K562 (cell line): ENCODE results near the gene CAPN8. TPM values are rescaled to one million over a fixed set of nuclear protein-coding genes. Genes with fewer than 3 reads are reported as not detected.

Experiments
- CEBPG ChIP-seq, 3 experiments: fragments of 200-800 bp in 1 of 3; sonication (Bioruptor generic) in 1 of 3; sonication (generic) in 1 of 3; formaldehyde crosslinking in 1 of 3; IDR thresholded peaks in 2 of 3; conservative IDR thresholded peaks in 1 of 3; 2 replicates each; pipeline versions ENCODE4 v1.6.1 to v1.8.0; 2016 to 2022; ENCODE audit warnings: missing compliant biosample characterization in 2 of 3, missing genetic modification characterization in 2 of 3, mild to moderate bottlenecking in 1 of 3, missing genetic modification reagents in 1 of 3
- FOXK2 ChIP-seq, 2 experiments: fragments of 450-650 bp; IDR thresholded peaks in 1 of 2; conservative IDR thresholded peaks in 1 of 2; 2 replicates each; pipeline ENCODE4 v1.6.1; 2016; ENCODE audit warnings: low read depth in 2 of 2, mild to moderate bottlenecking in 1 of 2
- HEY1 ChIP-seq: fragments of 250-450 bp; sonication (Bioruptor Pico); IDR thresholded peaks from 2 replicates; pipeline ENCODE4 v1.5.0; 2020; ENCODE audit warnings: mild to moderate bottlenecking, moderate library complexity, borderline replicate concordance
- HMGN3 ChIP-seq: IDR thresholded peaks from 2 replicates; pipeline ENCODE4 v1.6.1; 2011; ENCODE audit warnings: borderline replicate concordance, low read depth, mild to moderate bottlenecking, mixed read lengths, low read length; ENCODE audit not compliant: insufficient read length; ENCODE audit errors: extremely low read depth
- KAT7 ChIP-seq: sonication (generic); formaldehyde crosslinking; IDR thresholded peaks from 2 replicates; pipeline ENCODE4 v1.8.0; 2022; ENCODE audit warnings: missing genetic modification reagents, mild to moderate bottlenecking, borderline replicate concordance
- KLF16 ChIP-seq: IDR thresholded peaks from 2 replicates; pipeline ENCODE4 v1.6.1; 2016; ENCODE audit warnings: antibody characterized with exemption
- NCOR1 ChIP-seq: fragments of 450-650 bp; IDR thresholded peaks from 2 replicates; pipeline ENCODE4 v1.6.1; 2016; ENCODE audit warnings: mild to moderate bottlenecking, moderate library complexity
- PHB2 ChIP-seq: fragments of 450-650 bp; IDR thresholded peaks from 2 replicates; pipeline ENCODE4 v1.6.1; 2017; ENCODE audit warnings: low read depth
- RUNX1 ChIP-seq: sonication (generic); IDR thresholded peaks from 2 replicates; pipeline ENCODE4 v1.6.1; 2016; ENCODE audit warnings: antibody characterized with exemption, low read depth
- SMARCA4 ChIP-seq: fragments of 450-650 bp; IDR thresholded peaks from 2 replicates; pipeline ENCODE4 v1.6.1; 2016
- SNIP1 ChIP-seq: fragments of 450-650 bp; IDR thresholded peaks from 2 replicates; pipeline ENCODE4 v1.7.1; 2017; ENCODE audit warnings: low read depth, mild to moderate bottlenecking
- ZNF175 ChIP-seq: fragments of 200-800 bp; sonication (Bioruptor generic); IDR thresholded peaks from 2 replicates; pipeline ENCODE4 v1.6.1; 2016; ENCODE audit warnings: low read depth, mild to moderate bottlenecking, missing genetic modification characterization, missing compliant biosample characterization
- ZNF79 ChIP-seq: fragments of 250-450 bp; sonication (Bioruptor Pico); IDR thresholded peaks from 2 replicates; pipeline ENCODE4 v1.4.0; 2020; ENCODE audit warnings: low read depth, mild to moderate bottlenecking, moderate library complexity
- polyA plus RNA-seq, 8 experiments: library from polyadenylated mRNA; depleted of rRNA in 4 of 8; stranded (reverse) in 5 of 8; unstranded in 3 of 8; fragments of >200 nt; fragmentation: Nextera tagmentation in 2 of 8; fragmentation: Illumina TruSeq in 1 of 8; extraction: Ambion mirVana in 2 of 8; extraction: Trizol in 1 of 8; gene quantifications; 2 replicates each; pipeline versions ENCODE4 v1.2.1 to v1.2.3, GENCODE V29; 2011 to 2014; ENCODE audit warnings: inconsistent platforms in 1 of 8, missing spikeins in 1 of 8
- total RNA-seq, 7 experiments: library from RNA; depleted of rRNA in 6 of 7; stranded (reverse); fragments of >200 nt in 6 of 7; fragmentation: Illumina TruSeq in 2 of 7; extraction: Trizol in 2 of 7; gene quantifications; 2 replicates each; pipeline versions ENCODE4 v1.2.1 to v1.2.3, GENCODE V29; 2011 to 2021; ENCODE audit warnings: low replicate concordance in 1 of 7
- TF ChIP-seq, protein P1 (sequence below): sonication (generic); formaldehyde crosslinking; IDR thresholded peaks from 2 replicates; pipeline ENCODE4 v1.4.0; 2020; ENCODE audit warnings: mild to moderate bottlenecking, missing genetic modification reagents
- TF ChIP-seq, protein P2 (sequence below): fragments of 250-450 bp; sonication (Bioruptor Pico); IDR thresholded peaks from 2 replicates; pipeline ENCODE4 v1.5.0; 2022; ENCODE audit warnings: mild to moderate bottlenecking
- TF ChIP-seq, protein P3 (sequence below): fragments of 450-650 bp; IDR thresholded peaks from 2 replicates; pipeline ENCODE4 v1.6.1; 2018; ENCODE audit not compliant: partially characterized antibody
- TF ChIP-seq, protein P4 (sequence below), 3 experiments: IDR thresholded peaks in 2 of 3; conservative IDR thresholded peaks in 1 of 3; 2 replicates each; pipeline ENCODE4 v1.5.1; 2011 to 2012; ENCODE audit warnings: low read length in 3 of 3, mild to moderate bottlenecking in 3 of 3, control low read depth in 2 of 3, improper control_type of control experiment in 1 of 3, inconsistent platforms in 1 of 3, low read depth in 1 of 3, mixed read lengths in 1 of 3, moderate library complexity in 1 of 3; ENCODE audit not compliant: insufficient read depth in 2 of 3

CAPN8 gene
- total and polyA plus RNA-seq, 9 of the 15 experiments (the other 6 are each of a cell fraction or from before 2014, with no cell fraction given) = 0.06 TPM; not detected in 8

DNA sequence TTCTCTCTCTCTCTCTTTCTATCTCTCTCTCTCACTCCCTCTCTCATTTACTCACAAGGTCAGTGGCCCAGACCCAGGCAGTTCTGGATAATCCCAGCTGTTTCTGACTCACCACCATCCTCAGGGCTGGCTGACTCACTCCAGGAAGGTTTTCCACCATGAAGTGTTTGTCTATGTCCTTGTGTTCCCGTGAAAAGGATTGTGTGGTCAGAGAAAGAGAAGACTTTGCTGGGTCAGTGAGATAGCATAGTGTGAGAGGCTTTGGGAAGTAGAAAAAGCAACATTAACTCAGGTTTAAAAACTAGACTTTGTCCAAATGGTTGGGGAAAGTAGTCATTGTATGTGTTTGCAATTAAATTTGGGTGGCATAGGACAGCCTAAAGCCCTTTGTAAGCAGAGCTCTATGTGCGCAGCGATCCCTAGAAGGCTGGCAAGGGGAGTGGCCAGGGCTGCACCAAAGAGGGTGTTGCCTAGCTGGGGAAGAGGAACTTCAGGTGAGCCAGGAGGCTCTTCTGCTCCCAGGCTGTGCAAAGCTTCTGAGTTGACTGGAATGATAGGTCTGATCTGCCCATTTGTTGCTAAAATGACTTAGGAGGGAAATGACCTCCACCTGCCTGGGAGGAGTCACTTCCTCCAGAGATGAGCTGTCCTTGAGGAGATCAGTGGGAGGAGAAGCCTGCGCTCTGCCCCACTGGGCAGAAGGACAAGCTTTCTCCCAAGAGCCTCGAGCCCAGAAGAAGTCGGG is 41.9 kb upstream of the CAPN8 start (continued):
- TF ChIP-seq, protein P1, sequence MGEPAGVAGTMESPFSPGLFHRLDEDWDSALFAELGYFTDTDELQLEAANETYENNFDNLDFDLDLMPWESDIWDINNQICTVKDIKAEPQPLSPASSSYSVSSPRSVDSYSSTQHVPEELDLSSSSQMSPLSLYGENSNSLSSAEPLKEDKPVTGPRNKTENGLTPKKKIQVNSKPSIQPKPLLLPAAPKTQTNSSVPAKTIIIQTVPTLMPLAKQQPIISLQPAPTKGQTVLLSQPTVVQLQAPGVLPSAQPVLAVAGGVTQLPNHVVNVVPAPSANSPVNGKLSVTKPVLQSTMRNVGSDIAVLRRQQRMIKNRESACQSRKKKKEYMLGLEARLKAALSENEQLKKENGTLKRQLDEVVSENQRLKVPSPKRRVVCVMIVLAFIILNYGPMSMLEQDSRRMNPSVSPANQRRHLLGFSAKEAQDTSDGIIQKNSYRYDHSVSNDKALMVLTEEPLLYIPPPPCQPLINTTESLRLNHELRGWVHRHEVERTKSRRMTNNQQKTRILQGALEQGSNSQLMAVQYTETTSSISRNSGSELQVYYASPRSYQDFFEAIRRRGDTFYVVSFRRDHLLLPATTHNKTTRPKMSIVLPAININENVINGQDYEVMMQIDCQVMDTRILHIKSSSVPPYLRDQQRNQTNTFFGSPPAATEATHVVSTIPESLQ (CRISPR knock-in tag) = no peak
- peak; percentile 97 for TF ChIP-seq SMARCA4
- no peak for TF ChIP-seq KLF16
- peak; percentile 36 for TF ChIP-seq HMGN3
- TF ChIP-seq, protein P2, sequence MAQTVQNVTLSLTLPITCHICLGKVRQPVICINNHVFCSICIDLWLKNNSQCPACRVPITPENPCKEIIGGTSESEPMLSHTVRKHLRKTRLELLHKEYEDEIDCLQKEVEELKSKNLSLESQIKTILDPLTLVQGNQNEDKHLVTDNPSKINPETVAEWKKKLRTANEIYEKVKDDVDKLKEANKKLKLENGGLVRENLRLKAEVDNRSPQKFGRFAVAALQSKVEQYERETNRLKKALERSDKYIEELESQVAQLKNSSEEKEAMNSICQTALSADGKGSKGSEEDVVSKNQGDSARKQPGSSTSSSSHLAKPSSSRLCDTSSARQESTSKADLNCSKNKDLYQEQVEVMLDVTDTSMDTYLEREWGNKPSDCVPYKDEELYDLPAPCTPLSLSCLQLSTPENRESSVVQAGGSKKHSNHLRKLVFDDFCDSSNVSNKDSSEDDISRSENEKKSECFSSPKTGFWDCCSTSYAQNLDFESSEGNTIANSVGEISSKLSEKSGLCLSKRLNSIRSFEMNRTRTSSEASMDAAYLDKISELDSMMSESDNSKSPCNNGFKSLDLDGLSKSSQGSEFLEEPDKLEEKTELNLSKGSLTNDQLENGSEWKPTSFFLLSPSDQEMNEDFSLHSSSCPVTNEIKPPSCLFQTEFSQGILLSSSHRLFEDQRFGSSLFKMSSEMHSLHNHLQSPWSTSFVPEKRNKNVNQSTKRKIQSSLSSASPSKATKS (CRISPR knock-in tag) = no peak
- TF ChIP-seq SNIP1 = no peak
- 0 out of 2 replicates have a peak, but pooled peaks have one; percentile 20 for TF ChIP-seq PHB2
- TF ChIP-seq, protein P3, sequence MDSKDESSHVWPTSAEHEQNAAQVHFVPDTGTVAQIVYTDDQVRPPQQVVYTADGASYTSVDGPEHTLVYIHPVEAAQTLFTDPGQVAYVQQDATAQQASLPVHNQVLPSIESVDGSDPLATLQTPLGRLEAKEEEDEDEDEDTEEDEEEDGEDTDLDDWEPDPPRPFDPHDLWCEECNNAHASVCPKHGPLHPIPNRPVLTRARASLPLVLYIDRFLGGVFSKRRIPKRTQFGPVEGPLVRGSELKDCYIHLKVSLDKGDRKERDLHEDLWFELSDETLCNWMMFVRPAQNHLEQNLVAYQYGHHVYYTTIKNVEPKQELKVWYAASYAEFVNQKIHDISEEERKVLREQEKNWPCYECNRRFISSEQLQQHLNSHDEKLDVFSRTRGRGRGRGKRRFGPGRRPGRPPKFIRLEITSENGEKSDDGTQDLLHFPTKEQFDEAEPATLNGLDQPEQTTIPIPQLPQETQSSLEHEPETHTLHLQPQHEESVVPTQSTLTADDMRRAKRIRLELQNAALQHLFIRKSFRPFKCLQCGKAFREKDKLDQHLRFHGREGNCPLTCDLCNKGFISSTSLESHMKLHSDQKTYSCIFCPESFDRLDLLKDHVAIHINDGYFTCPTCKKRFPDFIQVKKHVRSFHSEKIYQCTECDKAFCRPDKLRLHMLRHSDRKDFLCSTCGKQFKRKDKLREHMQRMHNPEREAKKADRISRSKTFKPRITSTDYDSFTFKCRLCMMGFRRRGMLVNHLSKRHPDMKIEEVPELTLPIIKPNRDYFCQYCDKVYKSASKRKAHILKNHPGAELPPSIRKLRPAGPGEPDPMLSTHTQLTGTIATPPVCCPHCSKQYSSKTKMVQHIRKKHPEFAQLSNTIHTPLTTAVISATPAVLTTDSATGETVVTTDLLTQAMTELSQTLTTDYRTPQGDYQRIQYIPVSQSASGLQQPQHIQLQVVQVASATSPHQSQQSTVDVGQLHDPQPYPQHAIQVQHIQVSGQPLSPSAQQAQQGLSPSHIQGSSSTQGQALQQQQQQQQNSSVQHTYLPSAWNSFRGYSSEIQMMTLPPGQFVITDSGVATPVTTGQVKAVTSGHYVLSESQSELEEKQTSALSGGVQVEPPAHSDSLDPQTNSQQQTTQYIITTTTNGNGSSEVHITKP = peak; percentile 33
- no peak for TF ChIP-seq CEBPG (CRISPR knock-in tag; IDR thresholded peaks at IDR 0.05)
- no peak for TF ChIP-seq CEBPG (tag; conservative IDR thresholded peaks at IDR 0.05 in 1 of 2, IDR thresholded peaks at IDR 0.05 in 1 of 2)
- TF ChIP-seq, protein P4, sequence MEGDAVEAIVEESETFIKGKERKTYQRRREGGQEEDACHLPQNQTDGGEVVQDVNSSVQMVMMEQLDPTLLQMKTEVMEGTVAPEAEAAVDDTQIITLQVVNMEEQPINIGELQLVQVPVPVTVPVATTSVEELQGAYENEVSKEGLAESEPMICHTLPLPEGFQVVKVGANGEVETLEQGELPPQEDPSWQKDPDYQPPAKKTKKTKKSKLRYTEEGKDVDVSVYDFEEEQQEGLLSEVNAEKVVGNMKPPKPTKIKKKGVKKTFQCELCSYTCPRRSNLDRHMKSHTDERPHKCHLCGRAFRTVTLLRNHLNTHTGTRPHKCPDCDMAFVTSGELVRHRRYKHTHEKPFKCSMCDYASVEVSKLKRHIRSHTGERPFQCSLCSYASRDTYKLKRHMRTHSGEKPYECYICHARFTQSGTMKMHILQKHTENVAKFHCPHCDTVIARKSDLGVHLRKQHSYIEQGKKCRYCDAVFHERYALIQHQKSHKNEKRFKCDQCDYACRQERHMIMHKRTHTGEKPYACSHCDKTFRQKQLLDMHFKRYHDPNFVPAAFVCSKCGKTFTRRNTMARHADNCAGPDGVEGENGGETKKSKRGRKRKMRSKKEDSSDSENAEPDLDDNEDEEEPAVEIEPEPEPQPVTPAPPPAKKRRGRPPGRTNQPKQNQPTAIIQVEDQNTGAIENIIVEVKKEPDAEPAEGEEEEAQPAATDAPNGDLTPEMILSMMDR (IDR thresholded peaks at IDR 0.05 in 2 of 3, conservative IDR thresholded peaks at IDR 0.05 in 1 of 3; ENCODE audit: insufficient read depth in 2 of 3, low read depth in 1 of 3, low read length in 3 of 3) = no peak
- 0 out of 2 replicates have a peak, but pooled peaks have one; percentile 59 for TF ChIP-seq ZNF175
- TF ChIP-seq KAT7 (CRISPR knock-in tag) = peak; percentile 62; the same call in 1 of the 2 replicates
- no peak for TF ChIP-seq RUNX1
- TF ChIP-seq NCOR1 = peak; percentile 75
- no peak for TF ChIP-seq ZNF79 (CRISPR knock-in tag)
- peak; percentile 56 to 70 for TF ChIP-seq FOXK2 (conservative IDR thresholded peaks at IDR 0.05 in 1 of 2, IDR thresholded peaks at IDR 0.05 in 1 of 2; ENCODE audit: low read depth in 2 of 2)
- 0 out of 2 replicates have a peak, but pooled peaks have one; percentile 4 for TF ChIP-seq HEY1
